Measurements from ENCODE around the gene CALU.

Gene CALU

GRCh38 chr7:128739048-128739962, at the start of gene CALU:
Gene CALU, plus strand, starts transcription at chr7:128739359. Its CDS starts 9,225 bp downstream, at chr7:128748584.
- peak; percentile 94 for DNase-seq
- H3K4me1 Mint-ChIP-seq (ENCODE audit: low read depth) = peaks cover 50% of the 10 kb centered on the region
- peaks cover 34% of the 10 kb centered on the region for H3K36me3 Mint-ChIP-seq (ENCODE audit: low read depth)
- no peaks in the 10 kb centered on the region for H3K9me3 Mint-ChIP-seq
- peak within 1 kb of the TSS; percentile 97 for H3K27ac Mint-ChIP-seq
- peak within 1 kb of the TSS; percentile 98 for H3K4me3 Mint-ChIP-seq
- H3K27me3 Mint-ChIP-seq = no peaks in the 10 kb centered on the region

GRCh38 chr7:128691227-128691626, 47.9 kb upstream of the CALU start:
- H3K9me3 Mint-ChIP-seq = no peaks in the 10 kb centered on the region
- DNase-seq = no peak
- no peaks in the 10 kb centered on the region for H3K4me1 Mint-ChIP-seq (ENCODE audit: low read depth)
- no peak overlapping the region for H3K27ac Mint-ChIP-seq
- H3K27me3 Mint-ChIP-seq = peaks cover 24% of the 10 kb centered on the region
- H3K4me3 Mint-ChIP-seq = no peak overlapping the region
- H3K36me3 Mint-ChIP-seq (ENCODE audit: low read depth) = no peaks in the 10 kb centered on the region

DNA sequence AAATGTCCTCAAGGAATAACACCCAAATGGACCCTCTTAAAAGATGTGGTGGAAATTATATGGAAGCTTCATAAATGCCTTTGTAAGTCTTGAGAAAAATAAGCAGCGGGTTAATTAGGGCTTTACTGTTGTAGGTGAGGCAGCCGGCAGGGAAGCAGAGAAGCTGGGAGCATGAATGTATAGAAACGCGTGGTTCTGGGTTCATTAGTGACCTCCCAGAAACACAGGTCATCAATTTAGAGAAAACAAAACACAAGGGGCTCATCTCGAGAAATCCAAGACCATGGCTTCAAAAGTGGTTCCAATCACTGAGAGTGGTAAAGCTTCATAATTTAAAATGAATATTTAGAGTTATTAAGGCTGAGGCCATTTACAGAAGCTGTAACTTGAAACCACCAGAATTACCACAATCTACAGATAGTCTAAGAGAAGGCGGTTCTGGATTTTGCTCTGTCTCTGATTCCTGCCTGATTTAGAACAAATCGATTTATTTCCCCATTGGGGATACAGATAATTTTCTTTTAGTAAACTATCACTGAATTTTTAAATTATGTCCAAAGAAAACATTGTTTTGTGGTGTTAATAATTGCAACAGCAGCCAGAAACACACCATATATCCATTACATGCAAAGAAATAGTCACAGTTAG, 46.4 kb upstream of the CALU start:
- no peak overlapping the region for H3K4me3 Mint-ChIP-seq
- no peak overlapping the region for H3K27ac Mint-ChIP-seq
- no peaks in the 10 kb centered on the region for H3K36me3 Mint-ChIP-seq (ENCODE audit: low read depth)

GRCh38 chr7:128693373-128694015, 45.7 kb upstream of the CALU start:
- H3K27ac Mint-ChIP-seq = no peak overlapping the region
- H3K27me3 Mint-ChIP-seq = peaks cover 47% of the 10 kb centered on the region
- peaks cover 11% of the 10 kb centered on the region for H3K4me1 Mint-ChIP-seq (ENCODE audit: low read depth)
- no peaks in the 10 kb centered on the region for H3K36me3 Mint-ChIP-seq (ENCODE audit: low read depth)
- no peak for DNase-seq
- no peak overlapping the region for H3K4me3 Mint-ChIP-seq
- no peaks in the 10 kb centered on the region for H3K9me3 Mint-ChIP-seq

More for the DNA sequence above, 46.4 kb upstream of the CALU start:
- H3K4me1 Mint-ChIP-seq (ENCODE audit: low read depth) = peaks cover 6% of the 10 kb centered on the region
- no peaks in the 10 kb centered on the region for H3K9me3 Mint-ChIP-seq
- H3K27me3 Mint-ChIP-seq = peaks cover 39% of the 10 kb centered on the region
- no peak for DNase-seq

- H3K4me1 Mint-ChIP-seq (ENCODE audit: low read depth) = peaks cover 11% of the 10 kb centered on the region
- no peak overlapping the region for H3K4me3 Mint-ChIP-seq
- no peak overlapping the region for H3K27ac Mint-ChIP-seq
- H3K9me3 Mint-ChIP-seq = no peaks in the 10 kb centered on the region
- H3K36me3 Mint-ChIP-seq (ENCODE audit: low read depth) = no peaks in the 10 kb centered on the region
- DNase-seq = no peak
- peaks cover 58% of the 10 kb centered on the region for H3K27me3 Mint-ChIP-seq
Measured at GRCh38 chr7:128694738-128695137, 44.4 kb upstream of the CALU start.

GRCh38 chr7:128697302-128697905, 41.8 kb upstream of the CALU start:
- peak; percentile 73 for DNase-seq
- no peak overlapping the region for H3K27ac Mint-ChIP-seq
- peaks cover 11% of the 10 kb centered on the region for H3K4me1 Mint-ChIP-seq (ENCODE audit: low read depth)
- no peaks in the 10 kb centered on the region for H3K9me3 Mint-ChIP-seq
- peaks cover 65% of the 10 kb centered on the region for H3K27me3 Mint-ChIP-seq
- H3K36me3 Mint-ChIP-seq (ENCODE audit: low read depth) = no peaks in the 10 kb centered on the region
- H3K4me3 Mint-ChIP-seq = peak overlapping the region; percentile 81

DNA sequence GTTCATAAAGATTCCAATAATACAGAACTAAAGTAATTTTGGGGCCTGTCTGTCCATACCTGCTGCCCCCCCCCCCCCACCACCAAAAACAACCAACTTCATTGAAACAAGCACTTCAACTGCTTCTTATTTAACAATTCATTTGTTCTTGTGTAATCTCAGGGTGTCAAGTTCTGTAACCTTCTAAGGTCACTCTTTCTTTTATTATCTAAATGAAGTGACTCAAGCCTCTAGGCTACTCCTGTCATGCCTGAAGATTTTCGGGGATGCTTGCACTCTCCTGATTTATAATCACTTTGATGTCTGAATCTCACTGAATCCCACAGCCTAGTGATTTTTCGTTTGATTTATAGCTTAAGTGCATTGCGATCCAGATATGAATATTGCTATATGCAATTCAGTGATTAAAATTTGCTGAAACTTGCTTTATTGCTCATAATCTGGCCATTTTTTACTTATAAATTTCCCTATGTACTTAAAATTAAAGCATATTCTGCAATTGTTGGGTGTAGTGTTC, 39.9 kb upstream of the CALU start:
- H3K27me3 Mint-ChIP-seq = peaks cover 61% of the 10 kb centered on the region
- no peak overlapping the region for H3K4me3 Mint-ChIP-seq
- DNase-seq = no peak
- no peak overlapping the region for H3K27ac Mint-ChIP-seq
- no peaks in the 10 kb centered on the region for H3K36me3 Mint-ChIP-seq (ENCODE audit: low read depth)
- no peaks in the 10 kb centered on the region for H3K9me3 Mint-ChIP-seq
- H3K4me1 Mint-ChIP-seq (ENCODE audit: low read depth) = peaks cover 14% of the 10 kb centered on the region

GRCh38 chr7:128699895-128700294, 39.3 kb upstream of the CALU start:
- no peaks in the 10 kb centered on the region for H3K9me3 Mint-ChIP-seq
- H3K4me3 Mint-ChIP-seq = no peak overlapping the region
- no peaks in the 10 kb centered on the region for H3K36me3 Mint-ChIP-seq (ENCODE audit: low read depth)
- H3K27ac Mint-ChIP-seq = no peak overlapping the region
- peaks cover 14% of the 10 kb centered on the region for H3K4me1 Mint-ChIP-seq (ENCODE audit: low read depth)
- DNase-seq = no peak
- peaks cover 61% of the 10 kb centered on the region for H3K27me3 Mint-ChIP-seq

DNA sequence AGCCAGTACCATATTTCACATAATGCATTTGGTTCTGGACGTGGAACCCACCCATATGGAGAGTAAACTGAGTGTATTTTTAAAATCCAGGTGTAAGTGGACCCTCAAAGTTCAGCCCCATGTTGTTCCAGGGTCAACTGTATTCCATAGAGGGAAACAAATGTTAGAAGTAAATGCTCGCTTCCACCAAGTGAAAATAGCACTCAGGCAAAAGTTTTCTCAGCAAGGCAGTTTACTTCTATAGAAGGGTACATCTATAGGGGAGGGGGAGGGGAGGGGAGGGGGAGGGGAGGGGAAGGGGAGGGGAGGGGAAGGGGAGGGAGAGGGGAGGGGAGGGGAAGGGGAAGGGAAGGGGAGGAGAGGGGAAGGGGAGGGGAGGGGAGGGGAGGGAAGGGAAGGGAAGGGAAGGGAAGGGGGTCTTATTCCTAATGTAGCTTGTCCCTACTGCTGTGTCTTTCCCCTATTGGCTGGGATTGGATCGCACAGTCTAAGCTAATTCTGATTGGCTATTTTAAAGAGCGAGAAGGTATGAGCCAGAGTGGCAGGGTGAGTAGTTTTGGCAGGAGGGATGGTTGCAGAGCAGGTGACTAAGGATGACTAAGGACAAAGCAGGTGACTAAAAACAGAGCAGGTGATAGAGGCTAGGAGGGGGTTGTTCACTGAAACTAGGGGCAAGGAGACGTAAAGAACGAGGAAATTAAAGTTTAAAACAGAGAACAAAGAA, 37.9 kb upstream of the CALU start:
- no peak overlapping the region for H3K4me3 Mint-ChIP-seq
- no peaks in the 10 kb centered on the region for H3K9me3 Mint-ChIP-seq
- H3K4me1 Mint-ChIP-seq (ENCODE audit: low read depth) = peaks cover 18% of the 10 kb centered on the region
- no peak for DNase-seq
- H3K27ac Mint-ChIP-seq = no peak overlapping the region
- no peaks in the 10 kb centered on the region for H3K36me3 Mint-ChIP-seq (ENCODE audit: low read depth)
- peaks cover 48% of the 10 kb centered on the region for H3K27me3 Mint-ChIP-seq

- Mint-ChIP-seq H3K4me3 (no peak overlapping the region), H3K36me3 (ENCODE audit: low read depth) (no peaks in the 10 kb centered on the region), H3K27ac (no peak overlapping the region), H3K9me3 (no peaks in the 10 kb centered on the region), H3K27me3 (peaks cover 23% of the 10 kb centered on the region), H3K4me1 (ENCODE audit: low read depth) (peaks cover 7% of the 10 kb centered on the region)
- no peak for DNase-seq
Measured at GRCh38 chr7:128703609-128704241, 35.4 kb upstream of the CALU start.

DNA sequence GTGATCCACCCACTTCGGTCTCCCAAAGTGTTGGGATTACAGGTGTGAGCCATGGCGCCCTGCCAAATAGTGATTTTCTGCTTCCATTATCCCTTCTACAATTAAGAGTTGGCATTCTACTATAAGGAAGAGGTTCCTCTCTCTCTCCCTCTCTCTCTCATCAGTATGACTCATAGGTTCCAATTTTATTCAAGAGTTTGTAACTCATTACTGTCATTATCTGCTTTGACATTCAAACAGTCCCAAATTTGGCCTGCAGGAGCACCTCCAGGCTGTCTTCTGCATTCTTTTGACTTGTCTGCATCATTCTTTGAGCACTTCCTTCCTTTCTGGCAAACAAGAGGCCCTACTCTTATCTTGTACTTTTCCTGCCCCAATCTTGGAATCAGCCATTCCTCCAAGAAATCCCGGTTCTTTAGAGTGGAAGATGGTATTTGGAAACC, 33.2 kb upstream of the CALU start:
- Mint-ChIP-seq H3K36me3 (ENCODE audit: low read depth) (no peaks in the 10 kb centered on the region), H3K27me3 (peaks cover 5% of the 10 kb centered on the region), H3K4me3 (no peak overlapping the region), H3K9me3 (no peaks in the 10 kb centered on the region), H3K4me1 (ENCODE audit: low read depth) (peaks cover 7% of the 10 kb centered on the region), H3K27ac (no peak overlapping the region)
- no peak for DNase-seq

DNA sequence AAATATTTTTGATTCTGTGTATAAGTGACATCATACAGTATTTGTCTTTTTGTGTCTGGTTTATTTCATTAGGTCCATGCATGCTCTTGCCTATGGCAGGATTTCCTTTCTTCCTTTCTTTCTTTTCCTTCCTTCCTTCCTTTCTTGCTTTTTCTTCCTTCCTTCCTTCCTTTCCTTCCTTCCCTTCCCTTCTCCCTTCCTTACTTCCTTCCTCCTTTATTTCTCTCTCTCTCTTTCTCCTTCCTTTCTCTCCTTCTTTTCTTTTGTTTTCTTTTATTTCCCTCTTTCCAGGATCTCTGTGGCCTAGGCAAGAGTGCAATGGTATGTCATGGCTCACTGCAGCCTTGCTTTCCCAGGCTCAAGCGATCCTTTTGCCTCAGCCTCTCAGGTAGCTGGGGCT, 31.4 kb upstream of the CALU start:
- no peak overlapping the region for H3K4me3 Mint-ChIP-seq
- no peak for DNase-seq
- H3K9me3 Mint-ChIP-seq = no peaks in the 10 kb centered on the region
- H3K27ac Mint-ChIP-seq = no peak overlapping the region
- peaks cover 7% of the 10 kb centered on the region for H3K4me1 Mint-ChIP-seq (ENCODE audit: low read depth)
- peaks cover 2% of the 10 kb centered on the region for H3K27me3 Mint-ChIP-seq
- H3K36me3 Mint-ChIP-seq (ENCODE audit: low read depth) = no peaks in the 10 kb centered on the region

DNA sequence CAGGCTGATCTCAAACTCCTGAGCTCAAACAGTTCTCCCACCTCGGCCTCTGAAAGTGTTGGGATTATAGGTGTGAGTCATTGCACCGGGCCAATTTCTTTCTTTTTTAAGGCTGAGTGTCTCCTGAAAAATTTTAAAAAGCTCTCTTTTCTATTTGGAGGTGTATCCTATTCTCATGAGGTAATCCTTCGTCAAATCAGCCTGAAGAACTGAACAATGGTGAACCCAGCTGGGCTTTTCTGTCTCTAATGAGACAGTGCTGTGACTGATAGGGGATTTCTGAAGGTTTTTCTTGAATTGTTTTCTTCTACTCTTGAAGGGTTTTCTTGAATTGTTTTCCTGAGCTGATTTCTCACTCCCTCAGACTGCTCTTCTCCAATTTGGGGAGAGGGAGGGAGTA, 30.9 kb upstream of the CALU start:
- H3K9me3 Mint-ChIP-seq = no peaks in the 10 kb centered on the region
- peaks cover 7% of the 10 kb centered on the region for H3K4me1 Mint-ChIP-seq (ENCODE audit: low read depth)

More for the DNA sequence above, 30.9 kb upstream of the CALU start:
- no peak overlapping the region for H3K27ac Mint-ChIP-seq
- H3K4me3 Mint-ChIP-seq = no peak overlapping the region
- no peaks in the 10 kb centered on the region for H3K36me3 Mint-ChIP-seq (ENCODE audit: low read depth)
- DNase-seq = no peak
- peaks cover 2% of the 10 kb centered on the region for H3K27me3 Mint-ChIP-seq

Data from activated T-cell treated with anti-CD3 and anti-CD28 coated beads, Interleukin-2, amount 50 U/mL, for 24 hours (primary cell).